HG02798 (cell line): ENCODE results near the gene SNX20.

ENCODE experiments used
- ATAC-seq: cut with Tn5 transposase; IDR thresholded peaks from one replicate; pipeline ENCODE4 v1.9.1; 2021; ENCODE audit warnings: mild to moderate bottlenecking; ENCODE audit not compliant: unreplicated experiment, poor library complexity

The SNX20 gene

DNA sequence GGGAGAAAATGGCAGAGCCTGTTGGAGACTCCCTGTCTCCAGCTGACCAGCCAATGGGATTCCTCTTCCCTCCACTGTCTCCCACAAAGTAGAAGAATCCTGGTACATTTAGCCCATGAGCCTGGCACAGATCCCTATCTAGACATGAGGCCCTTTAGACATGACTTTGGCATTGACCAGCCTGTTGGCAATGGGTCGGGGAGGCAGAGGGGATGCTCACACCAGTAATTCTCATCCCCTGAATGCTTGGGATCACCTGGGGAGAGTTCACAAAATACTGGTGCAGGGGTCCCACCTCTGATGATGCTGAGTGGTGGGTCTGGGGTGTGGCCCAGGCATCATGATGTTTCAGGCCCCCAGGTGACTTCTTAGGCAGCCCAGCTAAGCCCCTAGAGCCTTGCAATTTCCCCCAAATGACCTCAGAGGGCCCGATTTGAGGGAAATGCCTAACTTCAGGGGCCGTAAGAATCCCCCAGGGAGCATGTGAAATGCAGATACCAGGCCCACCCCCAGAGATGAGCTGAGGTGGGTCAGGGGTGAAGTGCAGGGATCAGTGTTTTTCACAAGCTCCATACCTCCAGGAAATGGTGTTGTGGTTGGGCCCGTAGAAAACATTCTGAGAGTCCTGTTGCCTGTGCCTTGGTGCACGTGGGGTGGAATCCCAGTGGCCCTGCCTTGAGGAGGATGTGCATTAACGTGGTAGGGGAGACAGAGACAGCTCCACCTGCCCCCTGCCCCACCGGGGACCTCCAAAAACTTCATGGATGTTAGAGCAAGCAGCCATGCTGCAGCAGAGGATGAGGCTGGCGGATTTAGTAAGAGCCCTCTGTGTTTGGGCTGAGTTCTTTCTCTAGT, 42.1 kb downstream of the SNX20 start:
- no peak for ATAC-seq

DNA sequence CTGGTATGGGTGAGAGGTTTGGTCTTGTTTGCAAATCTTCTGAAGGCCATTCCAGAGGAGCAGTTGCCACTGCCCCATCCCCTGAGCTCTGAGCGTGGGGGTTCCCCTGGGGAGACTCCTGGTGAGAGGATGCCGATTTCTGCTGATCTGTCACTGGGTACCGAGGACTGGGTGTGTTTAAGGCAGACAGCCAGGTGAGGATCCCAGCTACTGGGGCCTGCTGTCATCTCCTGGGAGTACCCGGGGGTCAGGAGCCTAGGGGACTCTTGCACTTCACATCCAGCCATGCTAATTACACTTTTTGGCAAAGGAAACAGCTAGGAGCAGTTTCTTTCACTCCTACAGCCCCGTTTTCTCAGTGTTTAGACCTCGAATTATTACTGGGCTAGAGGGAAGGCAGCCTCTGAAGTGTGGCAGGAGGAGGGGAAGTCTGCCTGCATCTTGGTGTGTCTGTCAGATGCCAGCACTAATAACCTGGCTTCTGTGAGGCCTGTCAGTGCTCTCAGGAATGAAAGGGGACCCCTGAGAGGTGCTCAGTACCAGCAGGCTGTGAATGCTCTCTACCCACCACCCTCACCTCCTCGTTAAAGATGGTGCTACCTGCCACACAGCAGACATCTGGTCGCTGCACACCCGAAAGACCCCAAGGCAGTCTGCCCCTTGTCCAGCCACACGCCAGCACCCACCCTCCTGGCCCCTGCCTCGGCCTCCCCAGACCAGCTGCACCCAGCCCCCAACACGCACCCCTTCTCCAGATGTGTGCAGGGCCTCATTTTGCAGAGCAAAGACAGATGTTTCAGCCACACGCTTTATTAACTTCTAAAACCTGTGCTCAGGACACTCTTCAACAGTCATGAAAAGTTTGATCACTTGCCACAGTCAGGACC, 43.2 kb downstream of the SNX20 start:
- ATAC-seq = no peak

DNA sequence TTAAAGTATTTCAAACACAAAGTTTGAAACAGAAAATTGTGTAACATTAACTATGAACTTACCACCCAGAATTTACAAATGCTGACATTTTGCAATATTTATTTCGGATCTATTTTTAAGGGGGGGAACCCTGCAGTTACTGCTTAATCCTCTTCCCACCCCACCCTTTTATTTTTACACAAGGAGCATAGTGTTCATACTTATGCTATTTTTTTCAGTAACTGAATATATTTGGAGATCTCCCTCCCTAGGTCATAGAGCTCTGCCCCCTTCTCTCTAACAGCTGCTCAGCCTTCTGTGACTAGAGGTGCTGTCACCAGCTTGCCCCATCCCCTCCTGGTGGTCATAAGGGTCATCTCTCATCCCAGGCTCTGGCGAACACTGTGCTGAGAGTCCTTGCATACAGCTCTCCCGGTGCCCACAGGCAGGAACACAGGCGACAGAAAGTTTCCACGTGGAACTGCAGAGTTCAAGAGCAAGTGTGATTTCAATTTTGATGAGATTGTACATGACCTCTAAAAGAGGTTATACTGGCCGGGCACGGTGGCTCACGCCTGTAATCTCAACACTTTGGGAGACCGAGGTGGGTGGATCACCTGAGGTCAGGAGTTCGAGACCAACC, 44.2 kb downstream of the SNX20 start:
- no peak for ATAC-seq

DNA sequence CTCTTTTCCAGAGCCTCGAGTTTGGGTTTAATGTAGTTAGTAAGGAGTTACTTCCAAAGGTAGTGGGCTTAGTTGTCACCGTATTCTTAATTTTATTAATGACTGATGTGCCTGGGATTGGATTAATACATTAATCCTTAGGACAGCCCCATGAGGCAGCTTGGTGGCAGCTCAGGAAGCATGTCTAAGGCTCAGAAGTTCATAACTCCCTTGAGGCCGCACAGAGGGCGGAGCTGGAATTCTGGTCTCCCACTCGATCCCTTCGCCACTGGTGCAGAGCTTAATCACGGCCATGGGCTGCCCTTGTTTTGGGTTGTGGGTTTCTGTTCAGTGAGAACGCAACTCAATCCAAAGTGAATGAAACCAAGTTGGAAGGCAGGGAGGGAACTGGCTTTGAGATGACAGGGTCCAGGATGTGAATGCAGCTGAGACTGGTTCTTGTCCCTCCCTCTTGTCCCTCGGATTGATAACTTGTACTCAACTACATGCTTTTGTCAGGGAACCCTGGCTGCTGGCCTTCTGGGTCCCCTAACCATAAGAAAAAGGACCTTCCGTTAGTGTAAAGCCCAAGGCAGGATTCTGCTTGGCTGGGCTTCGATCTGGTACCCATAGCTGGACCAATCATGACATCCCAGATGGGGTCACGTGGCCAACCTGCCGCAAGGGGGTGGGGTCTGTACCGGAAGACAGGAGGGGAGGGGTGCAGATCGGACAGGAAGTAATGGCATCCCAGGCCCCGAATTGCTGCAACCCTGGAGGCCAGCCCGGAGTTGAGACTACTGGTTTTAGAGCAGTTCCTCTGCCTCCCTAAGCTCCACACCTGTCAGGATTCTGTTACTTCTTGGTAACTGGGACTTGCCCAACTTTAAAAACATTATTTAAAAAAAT, 45.4 kb downstream of the SNX20 start:
- no peak for ATAC-seq

DNA sequence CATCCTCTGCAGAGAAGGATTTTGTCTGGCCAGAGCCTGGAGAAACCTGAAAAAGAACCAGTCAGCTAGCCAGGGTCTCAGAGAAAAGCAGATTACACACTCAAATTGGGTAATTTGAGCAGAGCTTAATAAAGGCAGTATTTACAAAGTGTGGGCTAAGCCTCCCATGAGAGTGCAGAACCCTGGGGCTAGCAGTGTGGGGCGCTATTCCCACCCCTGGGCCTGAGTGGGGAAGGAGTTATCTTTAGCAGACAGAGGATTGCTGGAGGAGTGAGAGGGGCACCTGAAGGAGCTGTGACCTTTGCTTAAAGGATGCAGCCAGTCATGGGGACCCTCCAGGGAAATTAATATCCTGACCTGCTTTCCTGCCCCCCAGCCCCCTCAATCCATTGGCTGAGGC, 46.2 kb downstream of the SNX20 start:
- no peak for ATAC-seq

DNA sequence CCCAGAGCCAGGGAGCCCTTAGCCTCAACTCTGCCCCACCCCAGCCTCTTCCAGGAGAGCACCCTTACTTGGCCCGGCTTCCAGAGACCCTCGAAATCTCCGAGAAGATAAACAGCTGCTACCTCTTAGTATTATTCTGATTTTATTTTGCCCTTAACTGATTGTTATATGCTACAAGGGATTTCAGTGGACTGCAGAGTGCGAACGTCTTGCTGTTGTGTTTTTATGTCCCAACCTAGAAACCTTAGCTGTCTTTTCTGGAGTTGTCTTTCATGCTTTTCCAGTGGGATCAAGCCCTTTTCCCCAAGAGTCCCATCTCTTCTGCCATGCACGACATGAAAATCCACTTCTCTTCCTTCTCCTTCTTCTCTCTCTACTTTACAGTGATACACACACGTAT, 47.0 kb downstream of the SNX20 start:
- ATAC-seq = no peak

DNA sequence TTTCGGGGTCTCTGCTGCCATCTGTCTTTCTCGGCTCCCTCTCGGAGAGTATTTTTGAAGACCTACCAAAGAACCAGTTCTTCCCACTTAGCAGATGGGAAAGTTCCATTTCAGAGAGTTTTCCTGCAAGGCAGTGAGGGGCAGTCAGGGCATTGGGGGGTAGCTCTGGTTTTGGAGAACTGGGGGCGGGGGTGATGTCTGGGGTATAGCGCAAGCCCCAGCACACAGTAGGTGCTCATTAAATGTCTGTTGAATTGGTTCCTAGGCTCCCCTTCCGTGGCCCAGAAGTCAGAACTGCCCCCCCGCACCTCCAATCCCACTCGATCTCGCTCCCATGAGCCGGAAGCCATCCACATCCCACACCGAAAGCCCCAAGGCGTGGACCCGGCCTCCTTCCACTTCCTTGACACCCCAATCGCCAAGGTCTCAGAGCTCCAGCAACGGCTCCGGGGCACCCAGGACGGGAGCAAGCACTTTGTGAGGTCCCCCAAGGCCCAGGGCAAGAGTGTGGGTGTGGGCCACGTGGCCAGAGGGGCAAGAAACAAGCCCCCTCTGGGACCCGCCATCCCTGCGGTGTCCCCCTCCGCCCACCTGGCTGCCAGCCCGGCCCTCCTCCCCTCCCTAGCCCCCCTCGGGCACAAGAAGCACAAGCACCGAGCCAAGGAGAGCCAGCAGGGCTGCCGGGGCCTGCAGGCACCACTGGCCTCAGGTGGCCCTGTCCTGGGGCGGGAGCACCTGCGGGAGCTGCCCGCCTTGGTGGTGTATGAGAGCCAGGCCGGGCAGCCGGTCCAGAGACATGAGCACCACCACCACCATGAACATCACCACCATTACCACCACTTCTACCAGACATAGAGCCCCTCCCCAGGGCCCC, 47.9 kb downstream of the SNX20 start:
- no peak for ATAC-seq

DNA sequence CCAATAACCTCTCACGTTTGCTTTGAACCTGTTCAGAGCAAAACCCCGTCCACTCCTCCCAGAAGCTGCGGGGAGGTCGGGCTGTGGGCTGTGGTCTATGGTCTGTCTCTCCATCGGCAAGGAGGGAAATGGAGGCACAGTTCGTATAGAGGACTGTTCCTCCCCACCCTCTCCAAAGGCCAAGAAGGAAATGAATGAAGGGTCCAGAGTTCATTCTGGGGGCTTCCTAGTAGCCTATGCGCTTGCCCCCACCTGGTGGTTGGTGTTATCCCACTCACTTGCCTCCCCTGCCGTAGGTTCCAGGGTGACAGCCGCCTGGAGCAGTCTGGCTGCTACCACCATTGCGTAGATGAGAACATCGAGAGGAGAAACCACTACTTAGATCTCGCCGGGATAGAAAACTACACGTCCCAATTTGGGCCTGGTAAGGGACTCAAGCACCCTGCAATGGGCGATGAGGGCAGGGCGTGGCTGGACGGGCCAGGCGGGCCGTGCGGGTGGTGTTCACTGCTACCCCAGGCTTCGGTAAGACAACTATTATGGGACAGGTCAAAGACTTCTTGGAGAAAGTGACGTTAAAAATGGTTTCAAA, 49.0 kb downstream of the SNX20 start:
- ATAC-seq = no peak

DNA sequence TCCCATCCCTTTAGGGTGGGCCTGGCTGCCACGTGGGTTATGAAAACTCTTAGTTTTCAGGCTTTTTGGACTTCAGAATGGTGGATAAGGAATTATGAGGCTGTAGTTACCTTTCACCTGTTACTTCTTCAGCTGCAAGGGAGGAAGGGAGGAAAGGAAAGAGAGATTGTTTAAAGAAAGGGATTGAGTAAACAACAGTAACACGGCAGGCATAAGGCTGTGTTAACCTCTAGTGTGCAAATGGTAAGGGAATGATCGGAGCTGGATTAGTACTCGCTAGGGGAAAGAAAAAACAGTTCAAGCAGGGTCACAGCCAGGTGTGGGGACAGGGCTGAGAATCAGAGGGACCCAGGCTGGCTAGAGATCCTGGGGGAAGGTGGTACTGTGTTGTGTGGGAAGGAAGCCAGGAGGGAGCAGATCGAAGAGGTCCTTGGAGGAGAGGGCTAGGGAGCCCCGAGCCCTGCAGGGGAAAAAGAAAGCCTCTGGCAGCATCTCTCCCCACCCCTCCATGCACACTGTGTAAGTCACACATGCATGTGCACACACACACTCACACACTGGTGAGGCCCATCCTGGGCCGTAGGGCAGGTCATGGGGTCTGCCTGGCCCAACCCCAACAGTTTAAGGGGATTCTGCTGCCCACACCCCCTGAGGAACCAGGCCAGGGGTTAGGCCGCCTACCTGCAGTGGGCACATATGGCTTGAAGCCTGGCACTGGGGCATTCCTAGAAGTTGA, 49.7 kb downstream of the SNX20 start:
- ATAC-seq = no peak

DNA sequence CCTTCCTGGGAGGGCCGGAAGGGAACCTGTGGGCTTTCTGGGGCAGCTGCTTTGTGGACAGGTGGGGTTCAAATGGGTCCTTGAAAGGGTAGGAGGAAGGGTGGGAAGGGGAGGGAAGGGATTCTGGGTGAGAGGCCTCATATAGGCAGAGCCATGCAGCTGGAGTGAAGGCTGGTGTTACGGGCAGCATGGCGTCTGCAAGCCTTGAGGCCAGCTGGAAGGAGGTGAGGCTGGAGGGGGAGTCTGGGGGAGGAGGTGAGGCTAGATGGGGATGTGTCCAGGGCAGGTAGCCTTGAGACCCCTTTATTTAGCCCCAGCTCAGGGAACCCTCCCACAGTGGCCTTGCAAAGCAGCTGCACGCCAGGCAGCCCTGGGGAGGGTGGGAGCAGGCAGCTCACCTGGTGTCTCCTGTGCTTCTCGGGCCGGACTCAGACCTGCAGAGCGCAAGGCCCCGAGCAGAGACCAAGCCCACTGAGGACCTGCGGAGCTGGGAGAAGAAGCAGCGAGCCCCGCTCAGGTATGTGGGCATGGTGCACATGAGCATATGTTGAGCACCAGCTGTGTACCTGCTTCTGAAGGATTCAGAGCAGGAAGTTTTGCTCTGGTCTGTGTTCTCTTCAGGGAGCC, 50.6 kb downstream of the SNX20 start:
- no peak for ATAC-seq

DNA sequence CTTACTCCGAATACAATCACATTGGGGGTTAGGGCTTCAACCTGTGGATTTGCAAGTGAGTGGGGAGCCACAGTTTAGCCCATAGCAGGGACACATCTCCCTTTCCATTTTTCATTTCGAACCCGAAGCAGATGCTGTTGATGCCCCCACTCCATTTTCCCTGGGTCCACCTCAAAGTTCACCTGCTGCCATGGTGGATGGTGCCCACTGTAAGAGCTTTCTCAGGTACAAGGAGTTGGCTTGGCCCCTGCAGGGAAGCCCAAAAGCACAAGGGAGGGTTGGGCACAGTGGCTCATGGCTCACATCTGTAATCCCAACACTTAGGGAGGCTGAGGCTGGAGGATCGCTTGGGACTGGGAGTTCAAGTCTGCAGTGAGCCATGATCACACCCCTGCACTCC, 51.8 kb downstream of the SNX20 start:
- ATAC-seq = no peak

DNA sequence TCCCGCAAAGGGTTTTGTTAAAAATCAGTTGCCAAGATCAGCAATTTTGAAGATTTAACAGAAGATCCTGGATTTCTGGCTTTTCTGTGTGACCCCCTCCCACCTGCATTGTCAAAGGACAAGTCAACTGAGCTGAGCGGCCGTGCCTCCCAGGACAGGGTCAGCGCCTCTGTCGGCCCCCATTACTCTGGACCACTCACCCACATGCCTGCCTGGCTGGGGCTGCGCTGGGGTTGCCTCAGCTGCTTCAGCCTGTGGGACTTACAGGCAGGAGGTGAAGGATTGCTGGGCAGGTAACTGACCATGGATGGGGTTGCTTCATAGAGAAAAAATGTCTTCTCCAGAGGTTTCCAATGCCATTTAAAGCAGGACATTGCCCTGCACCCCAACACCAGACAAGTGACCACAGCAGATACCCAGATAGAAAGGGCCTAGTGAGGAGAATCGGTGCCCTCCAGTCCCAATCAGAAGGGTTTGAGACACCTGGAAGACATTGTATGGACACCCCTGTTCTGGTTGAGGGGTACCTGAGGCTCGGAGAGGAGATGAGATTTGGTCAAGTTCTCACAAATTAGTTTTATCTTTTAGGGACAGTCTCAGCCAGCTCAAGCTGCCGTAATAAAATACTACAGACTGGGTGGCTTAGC, 52.8 kb downstream of the SNX20 start:
- no peak for ATAC-seq

DNA sequence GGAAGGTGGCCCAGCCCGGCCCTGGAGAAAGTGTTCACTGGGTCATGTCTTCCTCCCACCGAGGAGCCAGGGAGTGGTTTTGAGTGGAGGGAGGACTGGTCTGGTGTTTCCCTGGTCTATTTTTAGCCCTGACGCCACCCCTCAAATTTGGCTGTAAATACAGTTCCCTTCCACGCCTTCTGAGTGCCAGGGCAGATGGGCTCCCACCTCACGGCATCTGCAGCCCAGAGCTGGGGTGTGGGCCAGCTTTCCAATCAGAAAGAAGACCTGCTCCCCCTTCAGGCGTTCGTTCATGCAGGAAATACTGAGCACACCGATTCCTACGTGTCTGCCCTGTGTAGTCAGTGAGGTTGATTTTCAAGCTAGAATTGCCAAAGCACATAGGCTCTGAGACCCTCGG, 53.7 kb downstream of the SNX20 start:
- no peak for ATAC-seq

DNA sequence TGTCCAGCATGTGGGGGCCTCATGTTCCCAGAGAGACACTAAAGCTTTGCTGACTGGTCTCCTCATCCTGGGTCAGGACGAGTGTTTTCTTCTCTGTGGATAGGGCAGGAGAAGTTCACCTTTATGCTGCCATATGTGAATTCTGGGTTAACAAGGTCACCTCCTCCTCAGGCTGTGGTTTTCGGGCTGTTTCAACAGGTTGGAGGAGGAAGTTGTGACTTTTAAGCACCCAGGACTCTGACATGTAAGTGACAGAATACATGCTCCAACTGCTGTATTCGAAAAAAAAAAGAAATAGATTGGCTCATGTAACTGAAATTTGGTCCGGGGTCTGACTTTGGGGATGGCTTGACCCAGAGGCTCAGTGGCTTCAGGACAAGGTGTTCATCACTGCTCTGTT, 54.2 kb downstream of the SNX20 start:
- ATAC-seq = no peak

DNA sequence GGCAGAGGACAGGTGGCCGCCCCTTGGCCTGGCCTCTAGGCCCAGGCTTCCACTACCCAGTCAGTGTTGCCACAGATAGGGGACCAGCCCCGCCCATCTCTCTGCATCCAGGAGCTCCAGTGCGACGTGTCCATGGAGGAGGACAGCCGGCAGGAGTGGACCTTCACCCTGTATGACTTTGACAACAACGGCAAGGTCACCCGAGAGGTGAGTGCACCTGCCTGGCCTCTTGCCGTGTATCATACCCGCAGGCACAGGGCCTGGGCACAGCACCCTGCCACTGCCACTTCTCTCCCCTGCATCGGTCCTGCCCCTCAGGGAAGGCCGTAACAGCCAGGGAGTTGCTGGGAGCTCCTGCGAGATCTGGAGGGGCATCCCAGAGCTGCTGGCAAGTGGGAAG, 55.7 kb downstream of the SNX20 start:
- ATAC-seq = no peak

DNA sequence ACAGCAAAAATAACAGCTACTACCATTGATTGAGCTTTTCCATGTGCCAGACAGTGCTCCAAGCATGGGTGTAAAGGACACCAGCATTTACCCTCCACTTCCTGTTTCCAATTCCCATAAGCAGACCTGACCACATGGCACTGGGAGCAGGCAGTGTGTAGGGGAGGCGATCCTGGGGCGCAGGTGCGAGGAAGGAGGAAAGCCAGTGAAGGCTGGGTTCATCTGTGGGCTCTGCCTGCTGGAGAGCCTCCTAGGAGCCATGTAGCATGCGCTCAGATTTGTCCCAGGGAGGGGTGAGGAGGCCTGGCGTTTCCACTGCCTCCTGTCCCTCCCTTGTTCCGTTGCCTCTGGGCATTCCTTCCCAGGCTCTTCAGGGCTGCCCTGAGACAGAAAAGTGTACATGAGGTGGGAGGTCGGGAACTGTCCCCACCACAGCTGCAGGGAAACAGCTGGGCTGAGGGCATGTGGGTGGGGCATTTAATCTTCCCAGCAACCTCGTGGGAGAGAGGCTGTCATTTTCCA, 56.6 kb downstream of the SNX20 start:
- ATAC-seq = no peak
